ENCODE data around the gene WDR87.

The WDR87 gene

DNA sequence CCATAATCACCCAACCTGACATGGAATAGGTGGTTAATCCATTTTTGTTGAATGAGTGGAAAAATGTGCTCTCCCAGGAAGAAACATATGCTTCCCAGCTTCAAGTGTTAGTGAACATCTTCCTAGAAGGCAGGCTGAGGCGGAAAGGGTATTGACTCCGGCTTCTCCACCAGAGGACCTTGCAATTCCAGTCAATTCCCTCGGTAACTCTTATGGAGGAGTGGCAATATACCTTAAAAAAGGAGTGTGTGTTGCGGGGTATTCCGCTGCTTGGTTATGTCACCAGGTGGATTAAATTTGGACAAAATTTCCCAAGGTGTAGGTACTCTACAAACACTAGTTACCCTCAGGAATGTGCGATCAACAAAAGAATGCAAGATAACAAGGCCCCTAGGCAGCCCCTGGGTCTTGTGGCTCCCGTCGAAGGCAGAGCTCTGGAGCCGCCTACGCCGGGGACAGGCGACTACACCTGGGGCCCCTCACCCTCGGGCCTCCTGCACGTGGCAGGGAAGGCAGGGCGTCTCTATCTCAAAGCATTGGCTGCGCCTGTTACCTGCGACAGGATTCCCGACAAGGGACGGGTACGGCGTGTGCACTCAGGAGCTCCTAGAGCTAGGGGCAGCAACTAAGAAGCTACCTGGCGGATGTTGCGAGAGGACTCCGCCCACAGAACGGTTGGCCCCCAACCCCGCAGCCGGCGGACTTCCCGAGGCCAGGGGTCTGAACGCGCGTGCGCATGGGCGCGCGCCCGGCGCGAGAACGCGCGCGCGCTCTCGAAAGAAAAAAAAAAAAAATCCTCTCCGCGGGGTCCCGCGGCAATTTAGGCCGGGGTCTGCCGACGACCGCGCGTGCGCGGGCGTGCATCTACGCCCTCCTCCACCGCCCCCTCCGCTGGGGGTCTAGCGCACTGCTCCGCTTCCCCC is at the start of gene WDR87:
TSS of gene WDR87 (minus strand) at position 649 of the 923 bp plus-strand sequence. CDS start 8,355 bp downstream, outside the sequence.
- DNase-seq (ENCODE audit: low spot score), result no peak

DNA sequence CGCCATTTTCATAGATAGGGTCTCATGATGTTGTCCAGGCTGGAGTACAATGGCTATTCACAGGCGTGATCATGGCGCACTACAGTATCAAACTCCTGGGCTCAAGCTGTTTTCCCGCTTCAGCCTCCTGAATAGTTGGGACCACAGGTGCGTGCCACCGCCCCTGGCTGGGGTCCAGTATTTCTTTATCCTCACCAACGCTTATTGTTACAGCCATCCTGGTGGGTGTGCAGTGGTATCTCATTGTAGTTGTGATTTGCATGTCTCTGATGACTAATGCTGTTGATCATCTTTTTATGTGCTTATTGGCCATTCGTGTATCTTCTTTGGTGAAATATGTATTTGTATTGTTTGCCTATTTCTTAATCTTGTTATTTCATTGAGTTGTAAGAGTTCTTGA is 49.6 kb upstream of the WDR87 start:
- no peak for DNase-seq (ENCODE audit: low spot score)

DNA sequence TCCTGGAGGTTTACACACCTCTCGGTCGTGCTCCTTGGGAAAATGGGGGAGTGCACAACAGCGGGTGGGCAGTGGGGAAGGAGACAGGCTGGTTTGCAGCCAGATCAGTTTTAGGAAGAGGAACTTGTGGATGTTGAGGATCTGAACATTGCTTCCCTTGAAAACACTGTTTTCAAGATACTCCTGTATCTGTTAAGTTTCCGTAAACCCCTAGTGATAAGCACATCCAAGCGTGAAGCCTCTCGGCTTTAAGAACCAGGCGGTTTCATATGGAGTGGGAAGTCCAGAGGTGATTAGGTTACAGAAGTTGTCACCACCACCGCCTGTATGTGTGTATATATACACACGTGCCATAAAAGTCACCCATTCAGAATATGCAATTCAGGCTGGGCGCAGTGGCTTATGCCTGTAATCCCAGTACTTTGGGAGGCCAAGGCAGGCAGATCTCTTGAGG is 48.1 kb upstream of the WDR87 start:
- no peak for DNase-seq (ENCODE audit: low spot score)

GRCh38 chr19:37953918-37954303 is 47.5 kb upstream of the WDR87 start:
- no peak for DNase-seq (ENCODE audit: low spot score)

GRCh38 chr19:37953171-37953917 is 47.0 kb upstream of the WDR87 start:
- DNase-seq (ENCODE audit: low spot score), result no peak

- DNase-seq (ENCODE audit: low spot score), result no peak
These were observed 45.4 kb upstream of the WDR87 start for GRCh38 chr19:37951816-37952210.

DNA sequence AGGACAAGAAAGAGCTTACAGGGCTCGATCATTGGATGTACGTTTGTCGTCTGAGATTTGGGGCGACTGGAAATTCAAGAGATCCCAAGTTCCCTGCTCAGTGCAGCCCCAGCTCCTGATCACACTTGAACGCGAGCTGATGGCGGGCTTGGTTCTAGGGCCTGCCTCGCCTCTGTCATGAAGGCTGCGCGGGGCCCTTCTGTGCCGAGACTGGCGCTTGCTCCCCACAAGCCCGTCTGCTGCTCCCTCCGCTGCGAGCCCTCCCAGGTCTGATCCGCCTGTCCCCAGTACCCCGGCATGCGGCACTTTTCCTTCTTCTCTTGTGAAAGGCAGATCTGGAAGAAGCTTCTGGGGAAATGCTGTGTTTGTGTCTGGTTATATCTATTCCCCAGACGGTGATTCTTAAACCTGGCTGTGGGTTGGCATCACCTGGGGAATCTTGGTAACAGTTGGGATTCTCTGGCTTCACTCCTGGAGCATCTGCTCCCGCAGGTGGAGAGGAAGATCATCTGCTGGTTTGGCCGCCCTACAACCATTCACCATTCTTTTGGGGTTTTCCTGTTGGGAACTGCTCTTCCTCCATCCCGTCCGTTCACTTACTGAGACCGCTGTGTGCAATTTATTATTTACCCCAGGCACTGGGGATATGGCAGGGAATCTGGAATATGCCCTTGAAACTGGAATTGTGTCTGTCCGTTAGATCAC is 44.2 kb upstream of the WDR87 start:
- DNase-seq (ENCODE audit: low spot score), result no peak

DNA sequence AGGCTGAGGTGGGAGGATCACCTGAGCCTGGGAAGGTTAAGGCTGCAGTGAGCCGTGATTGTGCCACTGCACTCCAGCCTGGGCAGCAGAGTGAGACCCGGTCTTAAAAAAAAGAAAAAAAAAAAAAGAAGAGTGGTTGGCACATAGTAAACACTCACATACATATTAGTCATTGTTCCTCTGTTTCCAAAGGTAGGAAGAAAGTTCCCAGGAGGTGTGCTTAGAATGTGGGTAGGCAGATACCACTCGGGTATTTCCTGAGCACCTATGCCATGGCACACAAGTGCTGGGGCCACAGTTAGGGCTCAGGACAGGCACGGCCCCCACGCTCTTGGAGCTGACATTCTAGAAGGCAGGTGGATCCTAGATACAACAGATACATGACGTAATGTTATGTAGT is 42.0 kb upstream of the WDR87 start:
- no peak for DNase-seq (ENCODE audit: low spot score)

- no peak for DNase-seq (ENCODE audit: low spot score)
These were observed 41.4 kb upstream of the WDR87 start for GRCh38 chr19:37947778-37948177.

- no peak for DNase-seq (ENCODE audit: low spot score)
These were observed 39.7 kb upstream of the WDR87 start for GRCh38 chr19:37946132-37946531.

- no peak for DNase-seq (ENCODE audit: low spot score)
These were observed 37.1 kb upstream of the WDR87 start for GRCh38 chr19:37943480-37943879.

DNA sequence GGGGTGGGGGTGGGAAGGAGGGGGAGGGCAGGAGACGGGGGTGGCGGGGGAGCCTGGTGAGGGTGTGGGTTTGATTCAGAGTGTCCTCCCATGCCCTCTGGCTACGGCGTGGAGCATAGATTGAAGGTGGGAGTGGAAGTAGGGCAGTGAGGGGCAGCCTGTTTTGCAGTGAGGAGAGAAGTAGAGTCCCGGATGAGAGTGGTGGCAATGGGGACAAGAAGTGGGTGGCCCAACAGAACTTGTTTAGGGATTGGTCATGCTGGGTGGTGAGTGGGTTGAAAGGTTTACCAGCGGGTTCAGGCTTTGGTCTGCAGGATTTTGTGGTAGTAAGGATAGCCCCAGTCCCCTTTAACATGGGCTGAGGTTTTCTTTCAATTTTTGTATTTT is 36.1 kb upstream of the WDR87 start:
- no peak for DNase-seq (ENCODE audit: low spot score)

- no peak for DNase-seq (ENCODE audit: low spot score)
These were observed 35.6 kb upstream of the WDR87 start for GRCh38 chr19:37941782-37942515.

GRCh38 chr19:37938353-37938752 is 32.0 kb upstream of the WDR87 start:
- no peak for DNase-seq (ENCODE audit: low spot score)

- DNase-seq (ENCODE audit: low spot score), result no peak
These were observed 30.5 kb upstream of the WDR87 start for GRCh38 chr19:37936886-37937285.

DNA sequence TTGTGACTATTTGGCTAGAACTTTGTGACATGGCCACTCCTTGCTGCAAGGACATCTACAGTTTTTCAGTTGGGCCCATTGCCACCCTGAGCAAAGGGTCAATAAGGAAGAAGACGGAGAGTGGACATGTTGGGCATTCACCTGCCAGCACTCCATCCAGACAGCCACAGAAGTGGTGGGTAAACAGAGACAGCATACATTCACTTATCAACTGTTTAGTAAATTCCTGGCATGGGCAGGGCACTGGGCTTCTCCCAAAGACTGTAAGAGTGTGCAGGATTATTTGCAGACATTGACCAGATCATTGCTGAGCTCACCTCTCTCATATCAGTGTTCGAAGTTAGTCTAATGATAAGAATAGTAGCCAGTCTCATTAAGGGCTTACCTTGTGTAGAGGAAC is 29.8 kb upstream of the WDR87 start:
- DNase-seq (ENCODE audit: low spot score), result no peak

GRCh38 chr19:37935341-37935740 is 28.9 kb upstream of the WDR87 start:
- DNase-seq (ENCODE audit: low spot score), result no peak

- no peak for DNase-seq (ENCODE audit: low spot score)
These were observed 27.6 kb upstream of the WDR87 start for GRCh38 chr19:37933937-37934358.

- no peak for DNase-seq (ENCODE audit: low spot score)
These were observed 26.9 kb upstream of the WDR87 start for GRCh38 chr19:37932985-37933936.

- DNase-seq (ENCODE audit: low spot score), result no peak
These were observed 25.7 kb upstream of the WDR87 start for GRCh38 chr19:37931881-37932655.
